ENCODE results near the gene RXFP4. TPM values are rescaled to one million over a fixed set of nuclear protein-coding genes. Genes with fewer than 3 reads are reported as not detected.

RXFP4 gene
- total RNA-seq, 1 experiment from 2014 or later, result not detected

- no peaks in the 10 kb centered on the region for H3K4me1 Mint-ChIP-seq
- no peak for ATAC-seq
- H3K4me3 Mint-ChIP-seq, result no peak overlapping the region
- H3K9me3 Mint-ChIP-seq, result no peaks in the 10 kb centered on the region
- ChIA-PET POLR2A (no interaction called here), CTCF (no interaction called here)
- TF ChIP-seq ZNF121 (CRISPR knock-in tag; IDR thresholded peaks at IDR 0.05) (no peak), GRHL2 (CRISPR knock-in tag; IDR thresholded peaks at IDR 0.05; ENCODE audit: insufficient replicate concordance, severe bottlenecking) (no peak), FOXJ3 (CRISPR knock-in tag; IDR thresholded peaks at IDR 0.05; ENCODE audit: borderline replicate concordance) (no peak), AFF4 (CRISPR knock-in tag; IDR thresholded peaks at IDR 0.05; ENCODE audit: borderline replicate concordance) (no peak), NFATC4 (CRISPR knock-in tag; IDR thresholded peaks at IDR 0.05) (no peak), E2F4 (CRISPR knock-in tag; IDR thresholded peaks at IDR 0.05; ENCODE audit: borderline replicate concordance, low read depth) (no peak), FOXP1 (CRISPR knock-in tag; IDR thresholded peaks at IDR 0.05; ENCODE audit: borderline replicate concordance) (no peak)
- H3K27ac Mint-ChIP-seq, result no peak overlapping the region
- no peaks in the 10 kb centered on the region for H3K27me3 Mint-ChIP-seq (ENCODE audit: low read depth)
- DNase-seq (ENCODE audit: low spot score), result no peak
- peaks cover 59% of the 10 kb centered on the region for H3K36me3 Mint-ChIP-seq
These were observed 41.8 kb upstream of the RXFP4 start for GRCh38 chr1:155899683-155900082.

- CTCF ChIA-PET, result no interaction called here
- Mint-ChIP-seq H3K9me3 (no peaks in the 10 kb centered on the region), H3K4me3 (no peak overlapping the region), H3K36me3 (peaks cover 64% of the 10 kb centered on the region), H3K27me3 (ENCODE audit: low read depth) (no peaks in the 10 kb centered on the region), H3K4me1 (no peaks in the 10 kb centered on the region), H3K27ac (no peak overlapping the region)
- no peak for ATAC-seq
- POLR2A ChIA-PET, result no interaction called here
- no peak for DNase-seq (ENCODE audit: low spot score)
- no peak for TF ChIP-seq NFATC4 (CRISPR knock-in tag; IDR thresholded peaks at IDR 0.05)
- no peak for TF ChIP-seq FOXP4 (CRISPR knock-in tag; IDR thresholded peaks at IDR 0.05)
- TF ChIP-seq FOXJ3 (CRISPR knock-in tag; IDR thresholded peaks at IDR 0.05; ENCODE audit: borderline replicate concordance), result no peak
- TF ChIP-seq ZNF512 (CRISPR knock-in tag; IDR thresholded peaks at IDR 0.05; ENCODE audit: borderline replicate concordance), result no peak
- TF ChIP-seq FOXK1 (CRISPR knock-in tag; IDR thresholded peaks at IDR 0.05), result no peak
- no peak for TF ChIP-seq USF2 (CRISPR knock-in tag; IDR thresholded peaks at IDR 0.05)
- TF ChIP-seq ZNF121 (CRISPR knock-in tag; IDR thresholded peaks at IDR 0.05), result no peak
- TF ChIP-seq NFYB (CRISPR knock-in tag; conservative IDR thresholded peaks at IDR 0.05; ENCODE audit: low read depth), result no peak
- no peak for TF ChIP-seq NR1H2 (CRISPR knock-in tag; IDR thresholded peaks at IDR 0.05)
- no peak for TF ChIP-seq IRF1 (CRISPR knock-in tag; IDR thresholded peaks at IDR 0.05)
- TF ChIP-seq ZMAT4 (CRISPR knock-in tag; IDR thresholded peaks at IDR 0.05), result no peak
- TF ChIP-seq PRDM15 (CRISPR knock-in tag; IDR thresholded peaks at IDR 0.05), result no peak
- no peak for TF ChIP-seq CDX4 (CRISPR knock-in tag; IDR thresholded peaks at IDR 0.05; ENCODE audit: borderline replicate concordance)
- TF ChIP-seq MXD4 (CRISPR knock-in tag; IDR thresholded peaks at IDR 0.05; ENCODE audit: borderline replicate concordance), result no peak
These were observed 41.3 kb upstream of the RXFP4 start for GRCh38 chr1:155900161-155900560.

Measured in WTC11 (cell line).